Measurements from ENCODE around the gene ERICH3.
A peak's percentile ranks its signal among the peaks of the same experiment; 100 is the strongest.

Gene ERICH3

GRCh38 chr1:74673351-74674111 is at the start of gene ERICH3:
ERICH3 (minus strand) TSS chr1:74673792; CDS start chr1:74673519, 273 bp downstream.
- Mint-ChIP-seq H3K36me3 (no peaks in the 10 kb centered on the region), H3K4me3 (no peak within 1 kb of the TSS), H3K27ac (no peak within 1 kb of the TSS), H3K9me3 (peaks cover 5% of the 10 kb centered on the region), H3K4me1 (peaks cover 7% of the 10 kb centered on the region)
- DNase-seq (ENCODE audit: low spot score in 2 of 2), result no peak
- peak; percentile 46 for ATAC-seq

- peaks cover 9% of the 10 kb centered on the region for H3K4me1 Mint-ChIP-seq
- H3K36me3 Mint-ChIP-seq, result peaks cover 42% of the 10 kb centered on the region
- ATAC-seq (no peak), DNase-seq (ENCODE audit: low spot score in 2 of 2) (no peak)
- H3K9me3 Mint-ChIP-seq, result no peaks in the 10 kb centered on the region
- H3K27ac Mint-ChIP-seq, result no peak overlapping the region
- no peak overlapping the region for H3K4me3 Mint-ChIP-seq
These were observed 44.0 kb upstream of the ERICH3 start for GRCh38 chr1:74717626-74718025.

GRCh38 chr1:74716822-74717221 is 43.2 kb upstream of the ERICH3 start:
- DNase-seq (ENCODE audit: low spot score in 2 of 2), result no peak
- no peak for ATAC-seq
- Mint-ChIP-seq H3K4me3 (no peak overlapping the region), H3K36me3 (peaks cover 37% of the 10 kb centered on the region), H3K9me3 (no peaks in the 10 kb centered on the region), H3K4me1 (peaks cover 9% of the 10 kb centered on the region), H3K27ac (no peak overlapping the region)

GRCh38 chr1:74715806-74716205 is 42.2 kb upstream of the ERICH3 start:
- no peak for ATAC-seq
- Mint-ChIP-seq H3K9me3 (no peaks in the 10 kb centered on the region), H3K27ac (no peak overlapping the region), H3K4me3 (no peak overlapping the region), H3K4me1 (peaks cover 6% of the 10 kb centered on the region), H3K36me3 (peaks cover 37% of the 10 kb centered on the region)
- no peak for DNase-seq (ENCODE audit: low spot score in 2 of 2)

- no peak for ATAC-seq
- peaks cover 6% of the 10 kb centered on the region for H3K4me1 Mint-ChIP-seq
- DNase-seq (ENCODE audit: low spot score in 2 of 2), result no peak
- peaks cover 37% of the 10 kb centered on the region for H3K36me3 Mint-ChIP-seq
- H3K9me3 Mint-ChIP-seq, result no peaks in the 10 kb centered on the region
- H3K4me3 Mint-ChIP-seq, result no peak overlapping the region
- no peak overlapping the region for H3K27ac Mint-ChIP-seq
These were observed 41.6 kb upstream of the ERICH3 start for GRCh38 chr1:74715236-74715502.

GRCh38 chr1:74714429-74715235 is 41.0 kb upstream of the ERICH3 start:
- H3K27ac Mint-ChIP-seq, result no peak overlapping the region
- no peak for ATAC-seq

GRCh38 chr1:74713849-74714248 is 40.3 kb upstream of the ERICH3 start:
- H3K4me3 Mint-ChIP-seq, result no peak overlapping the region
- DNase-seq (ENCODE audit: low spot score in 2 of 2) (no peak), ATAC-seq (no peak)
- peaks cover 6% of the 10 kb centered on the region for H3K4me1 Mint-ChIP-seq
- H3K36me3 Mint-ChIP-seq, result peaks cover 47% of the 10 kb centered on the region
- no peaks in the 10 kb centered on the region for H3K9me3 Mint-ChIP-seq
- no peak overlapping the region for H3K27ac Mint-ChIP-seq

More at GRCh38 chr1:74714429-74715235, 41.0 kb upstream of the ERICH3 start:
- Mint-ChIP-seq H3K4me3 (no peak overlapping the region), H3K4me1 (peaks cover 6% of the 10 kb centered on the region), H3K9me3 (no peaks in the 10 kb centered on the region), H3K36me3 (peaks cover 39% of the 10 kb centered on the region)
- DNase-seq (ENCODE audit: low spot score in 2 of 2), result no peak

GRCh38 chr1:74712881-74713280 is 39.3 kb upstream of the ERICH3 start:
- no peak for ATAC-seq
- no peak overlapping the region for H3K4me3 Mint-ChIP-seq
- no peak for DNase-seq (ENCODE audit: low spot score in 2 of 2)
- H3K4me1 Mint-ChIP-seq, result peaks cover 11% of the 10 kb centered on the region
- H3K36me3 Mint-ChIP-seq, result peaks cover 57% of the 10 kb centered on the region
- H3K27ac Mint-ChIP-seq, result no peak overlapping the region
- H3K9me3 Mint-ChIP-seq, result no peaks in the 10 kb centered on the region

- DNase-seq (ENCODE audit: low spot score in 2 of 2), result no peak
- no peak for ATAC-seq
- no peak overlapping the region for H3K27ac Mint-ChIP-seq
- no peaks in the 10 kb centered on the region for H3K9me3 Mint-ChIP-seq
- H3K4me3 Mint-ChIP-seq, result no peak overlapping the region
- peaks cover 10% of the 10 kb centered on the region for H3K4me1 Mint-ChIP-seq
- peaks cover 67% of the 10 kb centered on the region for H3K36me3 Mint-ChIP-seq
These were observed 30.0 kb upstream of the ERICH3 start for GRCh38 chr1:74703386-74704182.

GRCh38 chr1:74699331-74699730 is 25.7 kb upstream of the ERICH3 start:
- DNase-seq (ENCODE audit: low spot score in 2 of 2) (no peak), ATAC-seq (no peak)
- no peak overlapping the region for H3K27ac Mint-ChIP-seq
- peaks cover 6% of the 10 kb centered on the region for H3K4me1 Mint-ChIP-seq
- H3K9me3 Mint-ChIP-seq, result no peaks in the 10 kb centered on the region
- H3K36me3 Mint-ChIP-seq, result peaks cover 27% of the 10 kb centered on the region
- no peak overlapping the region for H3K4me3 Mint-ChIP-seq

- Mint-ChIP-seq H3K27ac (peak overlapping the region; percentile 15), H3K4me1 (peaks cover 4% of the 10 kb centered on the region), H3K4me3 (no peak overlapping the region), H3K36me3 (peaks cover 12% of the 10 kb centered on the region), H3K9me3 (no peaks in the 10 kb centered on the region)
- DNase-seq (ENCODE audit: low spot score in 2 of 2) (no peak), ATAC-seq (no peak)
These were observed 24.2 kb upstream of the ERICH3 start for GRCh38 chr1:74697832-74698231.

- Mint-ChIP-seq H3K4me1 (no peaks in the 10 kb centered on the region), H3K4me3 (no peak overlapping the region), H3K9me3 (no peaks in the 10 kb centered on the region), H3K27ac (no peak overlapping the region), H3K36me3 (no peaks in the 10 kb centered on the region)
- ATAC-seq, result no peak
- DNase-seq (ENCODE audit: low spot score in 2 of 2), result no peak
These were observed 19.9 kb upstream of the ERICH3 start for GRCh38 chr1:74693473-74693872.

- Mint-ChIP-seq H3K36me3 (no peaks in the 10 kb centered on the region), H3K4me3 (no peak overlapping the region), H3K9me3 (no peaks in the 10 kb centered on the region), H3K27ac (no peak overlapping the region), H3K4me1 (no peaks in the 10 kb centered on the region)
- ATAC-seq (no peak), DNase-seq (ENCODE audit: low spot score in 2 of 2) (no peak)
These were observed 17.3 kb upstream of the ERICH3 start for GRCh38 chr1:74690909-74691308.

- H3K4me1 Mint-ChIP-seq, result no peaks in the 10 kb centered on the region
- ATAC-seq, result no peak
- no peak for DNase-seq (ENCODE audit: low spot score in 2 of 2)
These were observed 16.7 kb upstream of the ERICH3 start for GRCh38 chr1:74690364-74690696.

GRCh38 chr1:74689621-74690363 is 16.2 kb upstream of the ERICH3 start:
- no peaks in the 10 kb centered on the region for H3K9me3 Mint-ChIP-seq
- DNase-seq (ENCODE audit: low spot score in 2 of 2) (peak; percentile 30 to 62), ATAC-seq (no peak)
- no peak overlapping the region for H3K27ac Mint-ChIP-seq
- H3K4me3 Mint-ChIP-seq, result no peak overlapping the region
- no peaks in the 10 kb centered on the region for H3K36me3 Mint-ChIP-seq
- no peaks in the 10 kb centered on the region for H3K4me1 Mint-ChIP-seq

More at GRCh38 chr1:74690364-74690696, 16.7 kb upstream of the ERICH3 start:
- H3K9me3 Mint-ChIP-seq, result no peaks in the 10 kb centered on the region
- H3K36me3 Mint-ChIP-seq, result no peaks in the 10 kb centered on the region
- no peak overlapping the region for H3K4me3 Mint-ChIP-seq
- no peak overlapping the region for H3K27ac Mint-ChIP-seq

All from stimulated activated effector memory CD8-positive, alpha-beta T cell treated with anti-CD3 and anti-CD28 coated beads, Interleukin-12 subunit alpha, Interleukin-12 subunit beta, amount 100 ng/mL, for 72 hours (primary cell).